HG03135 (cell line): ENCODE data around the gene LIPA.
"Not testable (repeated sequence)": the region's sequence is repeated elsewhere in the genome, so short reads cannot be mapped to it uniquely, and the experiment has no call there.

Source experiments
- ATAC-seq: cut with Tn5 transposase; IDR thresholded peaks from one replicate; pipeline ENCODE4 v1.9.1; 2021; ENCODE audit warnings: mild to moderate bottlenecking, moderate library complexity; ENCODE audit not compliant: unreplicated experiment

LIPA gene

DNA sequence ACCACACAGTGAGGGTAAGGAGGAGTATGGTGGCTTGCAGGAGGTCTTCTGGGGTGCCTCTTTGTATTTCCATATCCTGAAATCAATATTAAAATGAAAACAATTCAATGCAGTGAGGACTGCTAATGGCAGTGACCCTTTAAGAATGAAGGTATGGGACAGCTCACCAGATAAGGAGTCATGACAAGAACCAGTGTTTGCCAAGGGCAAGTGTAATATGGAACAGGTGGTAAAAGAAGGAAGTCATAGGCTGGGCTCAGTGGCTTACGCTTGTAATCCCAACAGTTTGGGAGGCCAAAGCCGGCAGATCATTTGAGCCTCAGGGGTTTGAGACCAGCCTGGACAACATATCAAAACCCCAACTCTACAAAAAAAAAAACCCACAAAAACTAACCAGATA, 20.0 kb upstream of the LIPA start:
- no peak for ATAC-seq

DNA sequence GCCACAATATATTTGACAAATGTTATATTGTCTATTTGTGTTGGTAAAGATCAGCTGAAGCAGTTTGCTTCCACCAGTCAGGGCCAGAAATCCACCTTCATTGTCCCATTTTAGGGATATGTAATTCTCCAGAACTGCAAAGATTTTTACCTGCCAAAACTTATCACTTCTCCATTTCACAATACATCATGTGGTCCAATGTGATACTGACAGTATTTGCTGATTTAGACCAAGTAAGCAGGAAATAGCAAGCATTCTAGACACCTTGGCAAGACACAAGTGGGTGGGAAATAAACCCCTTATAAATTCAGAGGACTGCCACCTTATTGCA, 18.5 kb upstream of the LIPA start:
- no peak for ATAC-seq

DNA sequence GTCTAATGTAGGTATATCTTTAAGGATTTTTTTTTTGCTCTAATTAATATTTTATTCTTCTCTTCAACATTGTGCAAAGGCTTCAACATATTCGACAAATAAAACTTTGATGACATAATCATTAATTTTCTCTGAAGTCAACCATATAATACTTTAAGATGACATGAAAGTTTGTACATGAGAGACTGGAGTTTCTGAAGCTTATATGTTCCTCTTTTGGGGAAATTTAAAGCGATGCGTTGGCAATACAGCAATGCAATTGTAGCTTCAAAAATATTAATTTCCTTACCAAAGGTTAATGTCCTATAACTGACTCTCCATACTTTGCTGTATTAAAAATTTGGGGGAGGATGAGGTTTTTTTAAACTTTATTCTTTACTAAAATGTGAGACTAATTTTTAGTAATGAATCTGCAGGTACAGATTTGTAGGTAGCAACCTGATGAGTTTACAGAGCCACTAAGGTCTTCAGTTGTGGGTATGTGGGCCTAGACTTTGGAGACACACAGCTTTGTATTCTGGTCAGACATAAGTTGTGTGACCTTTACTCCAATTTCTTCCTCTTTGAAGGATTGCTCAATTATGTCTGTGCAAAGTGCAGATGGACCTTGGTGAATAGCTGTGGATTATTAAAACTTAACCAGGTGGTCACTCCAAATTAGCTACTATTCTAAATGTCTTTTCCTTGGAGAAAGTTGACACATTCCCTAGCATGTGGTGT, 18.0 kb upstream of the LIPA start:
- no peak for ATAC-seq

DNA sequence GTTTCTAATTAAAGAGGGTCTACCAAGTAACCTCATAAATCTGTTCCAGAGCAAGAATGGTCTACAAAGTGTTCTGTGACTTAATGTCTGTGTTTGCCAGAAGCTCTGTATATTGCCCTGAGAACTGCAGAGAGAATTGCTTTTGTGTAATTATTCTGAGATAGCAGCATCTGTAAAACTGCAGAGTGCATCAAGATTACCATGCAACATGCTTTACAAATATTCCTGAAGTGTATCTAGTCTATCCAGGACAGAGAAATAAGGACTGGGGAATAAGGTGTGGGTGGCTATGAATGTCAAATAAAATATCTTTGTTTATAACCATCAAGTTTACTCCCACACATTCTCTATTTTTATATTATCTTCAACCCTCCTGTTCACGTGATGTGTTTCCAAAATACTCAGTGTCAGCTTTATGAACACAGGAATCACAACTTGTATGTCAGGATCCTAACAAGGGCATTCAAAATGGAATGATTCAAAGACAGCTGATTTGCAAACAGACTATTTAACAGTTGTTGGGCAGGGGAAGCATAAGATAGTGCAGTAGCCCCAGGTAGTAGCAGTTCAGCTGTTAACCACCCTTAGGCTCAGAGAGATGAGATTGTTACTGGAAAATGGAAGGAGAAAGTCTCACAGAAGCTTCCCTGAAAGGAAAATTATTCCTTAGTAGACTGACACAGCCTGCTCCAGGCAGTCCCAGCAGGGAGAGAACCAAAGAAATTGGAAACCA, 15.3 kb upstream of the LIPA start:
- no peak for ATAC-seq

DNA sequence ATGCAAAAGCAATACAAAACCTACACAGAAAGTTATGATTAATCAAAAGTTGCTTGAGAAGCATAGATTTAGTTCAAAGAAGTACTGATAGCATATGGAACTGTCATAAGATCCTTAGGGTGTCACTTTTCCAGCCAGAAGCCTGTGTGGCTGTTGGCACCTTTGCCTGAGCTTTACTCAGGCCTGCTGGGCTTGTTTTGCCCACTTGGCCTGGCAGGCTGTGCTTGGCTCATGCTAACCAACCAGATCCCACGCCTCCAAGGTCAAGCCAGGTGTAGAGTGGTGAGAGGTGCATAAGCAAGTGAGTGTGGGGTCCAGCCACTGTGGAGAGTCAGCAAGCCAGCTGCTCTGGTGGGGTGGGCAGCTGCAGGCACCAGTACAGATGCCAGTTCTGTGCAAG, 12.0 kb upstream of the LIPA start:
- ATAC-seq: no peak

DNA sequence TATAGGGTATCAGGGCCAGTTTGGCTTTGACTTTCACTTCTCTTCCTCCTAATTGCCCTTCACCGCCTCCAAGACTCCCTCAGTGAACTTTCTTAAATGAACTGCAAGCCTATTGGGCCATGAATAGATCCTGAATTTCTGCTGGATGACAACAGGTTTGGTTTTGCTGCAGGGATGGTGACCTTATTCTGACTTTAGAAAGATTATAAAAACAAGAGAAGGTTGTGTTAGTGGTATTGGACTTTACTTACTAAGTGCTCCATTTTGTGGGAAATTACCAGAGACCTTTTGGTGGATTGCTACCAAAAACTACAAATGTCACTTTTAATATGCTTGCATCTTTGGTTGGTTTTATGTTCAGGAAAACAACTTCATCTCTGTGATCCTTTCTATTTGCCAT, 11.5 kb upstream of the LIPA start:
- no peak for ATAC-seq

DNA sequence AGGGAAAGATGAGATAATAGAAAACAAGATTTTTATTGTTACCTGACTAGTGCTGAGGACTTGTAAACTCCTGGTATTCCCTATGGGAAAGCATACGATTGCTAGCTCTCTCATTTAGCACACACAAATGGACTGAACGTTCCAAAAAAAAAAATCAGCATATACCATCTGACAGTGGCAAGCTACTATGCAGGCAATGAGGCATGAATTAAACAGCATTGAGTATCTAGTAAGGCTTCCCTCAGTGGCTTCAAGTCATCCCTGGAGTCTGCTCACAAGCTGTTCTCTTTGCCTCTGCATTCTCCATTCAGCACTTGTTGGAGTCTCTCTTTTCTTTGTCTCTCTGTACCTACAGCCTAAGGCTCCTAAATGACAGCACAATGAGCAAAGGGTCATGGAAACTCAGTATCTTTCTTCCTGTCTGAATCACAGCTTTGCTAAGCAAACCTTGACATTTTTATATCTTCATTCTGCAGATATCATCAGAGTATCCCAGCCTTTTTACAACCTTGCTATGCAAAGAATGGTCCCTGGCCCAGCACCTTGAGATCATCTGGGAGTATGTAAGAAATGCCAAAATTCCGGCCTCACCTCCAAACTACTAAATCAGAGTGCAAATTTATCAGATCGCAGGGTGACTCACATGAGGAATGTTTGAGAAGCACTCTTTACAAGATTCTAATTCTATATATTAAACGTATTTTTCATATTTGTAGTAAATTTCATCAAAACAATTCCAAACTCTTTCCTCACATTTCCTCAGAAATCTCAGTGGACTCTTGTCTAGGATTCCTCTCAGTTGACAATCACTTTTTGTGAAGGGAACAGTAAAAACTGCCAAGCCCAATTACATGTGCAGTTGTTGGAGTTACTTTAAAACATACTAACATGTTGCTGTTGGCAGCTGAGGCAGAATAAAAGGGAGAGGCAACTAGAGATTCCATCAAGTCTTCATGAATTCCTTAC, 10.8 kb upstream of the LIPA start:
- ATAC-seq: no peak

DNA sequence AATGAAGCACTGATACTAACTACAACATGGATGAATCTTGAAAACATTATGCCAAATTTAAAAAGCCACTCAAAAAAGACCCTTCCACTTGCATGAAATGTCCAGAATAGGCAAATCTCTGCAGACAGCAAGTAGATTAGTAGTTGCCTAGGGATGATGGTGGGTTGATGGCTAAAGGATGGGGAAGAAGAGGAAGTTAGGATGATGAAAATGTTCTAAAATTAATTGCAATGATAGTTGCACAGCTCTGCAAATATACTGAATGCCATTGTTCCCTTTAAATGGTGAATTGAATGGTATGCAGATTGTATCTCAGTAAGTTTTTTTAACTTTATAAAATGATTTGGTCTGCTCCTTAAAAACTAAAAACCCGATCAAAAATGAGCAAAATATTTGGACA, 7.3 kb upstream of the LIPA start:
- no peak for ATAC-seq

DNA sequence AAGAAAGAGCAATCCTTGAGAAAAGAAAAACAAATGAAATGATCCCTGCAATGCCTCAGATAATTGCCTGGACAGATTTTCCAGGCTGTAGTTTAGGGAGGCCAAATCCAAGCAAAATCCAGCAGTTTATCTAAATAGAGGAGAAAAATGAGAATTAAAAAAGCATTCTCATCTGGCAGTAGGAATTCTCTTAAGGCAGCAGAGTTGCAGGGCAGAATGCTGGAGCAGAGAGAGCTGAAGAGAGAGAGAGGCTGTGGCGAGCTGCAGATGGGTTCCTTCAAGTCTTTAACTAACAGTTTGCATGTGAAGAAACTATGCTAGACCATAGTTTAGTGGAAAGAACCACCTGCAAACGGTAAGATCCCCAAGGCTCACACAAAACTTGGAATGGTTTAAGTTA, 6.0 kb upstream of the LIPA start:
- no peak for ATAC-seq

DNA sequence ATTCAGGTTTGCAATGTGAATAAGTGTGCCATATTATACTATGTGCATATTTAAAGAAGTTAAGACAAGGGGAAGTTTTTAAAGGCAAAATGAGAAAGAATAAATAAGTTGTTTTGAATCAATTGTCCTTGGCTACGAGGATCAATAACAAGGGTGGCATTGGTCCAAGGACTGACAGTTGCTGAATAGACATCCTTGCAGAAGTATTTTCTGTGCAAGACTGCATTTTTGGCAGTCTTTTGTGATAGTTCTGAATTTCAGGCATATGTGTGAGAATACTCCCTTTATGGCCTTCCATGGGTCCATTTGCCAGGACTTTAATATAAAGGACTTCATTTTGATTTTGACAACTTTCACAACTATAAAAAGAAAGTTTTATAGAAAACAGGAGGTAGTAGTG, 5.4 kb upstream of the LIPA start:
- no peak for ATAC-seq

DNA sequence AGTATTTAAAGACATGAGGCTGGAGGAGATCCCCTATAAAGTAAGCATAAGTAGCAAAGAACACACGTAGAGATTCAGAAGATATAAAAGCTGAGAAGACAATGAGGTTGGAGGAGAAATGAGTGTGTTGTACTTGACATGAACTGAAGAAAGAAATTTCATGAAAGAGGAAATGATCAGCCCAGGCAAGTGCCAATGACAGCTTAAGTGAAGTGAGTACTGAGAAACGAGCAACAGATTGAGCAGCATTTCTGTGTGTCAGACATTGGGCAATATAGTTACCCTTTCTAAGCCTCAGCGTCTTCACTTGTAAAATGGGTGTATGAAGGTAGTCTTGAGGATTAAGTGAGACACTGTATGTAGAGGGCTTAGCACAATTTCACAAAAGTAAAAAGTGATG, 4.8 kb upstream of the LIPA start:
- no peak for ATAC-seq

DNA sequence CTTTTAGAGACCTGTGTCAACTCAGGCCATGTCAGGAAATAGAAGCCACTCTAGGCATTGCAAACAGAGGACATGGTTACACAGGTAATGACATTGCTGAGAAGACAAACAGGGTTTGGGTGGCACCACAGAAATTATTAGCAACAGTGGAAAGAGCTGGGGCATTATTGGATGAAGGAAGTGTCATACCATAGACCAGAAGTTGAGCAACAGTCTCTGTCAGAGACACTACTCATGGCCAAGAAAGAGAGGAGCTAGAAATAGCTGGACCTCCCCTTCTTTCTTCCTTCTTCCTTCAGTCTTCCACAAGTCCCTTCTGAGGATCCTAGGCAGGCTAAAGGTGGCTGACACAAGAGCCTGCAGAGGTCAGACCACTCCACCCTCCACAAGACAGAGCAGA, 4.2 kb upstream of the LIPA start:
- no peak for ATAC-seq

DNA sequence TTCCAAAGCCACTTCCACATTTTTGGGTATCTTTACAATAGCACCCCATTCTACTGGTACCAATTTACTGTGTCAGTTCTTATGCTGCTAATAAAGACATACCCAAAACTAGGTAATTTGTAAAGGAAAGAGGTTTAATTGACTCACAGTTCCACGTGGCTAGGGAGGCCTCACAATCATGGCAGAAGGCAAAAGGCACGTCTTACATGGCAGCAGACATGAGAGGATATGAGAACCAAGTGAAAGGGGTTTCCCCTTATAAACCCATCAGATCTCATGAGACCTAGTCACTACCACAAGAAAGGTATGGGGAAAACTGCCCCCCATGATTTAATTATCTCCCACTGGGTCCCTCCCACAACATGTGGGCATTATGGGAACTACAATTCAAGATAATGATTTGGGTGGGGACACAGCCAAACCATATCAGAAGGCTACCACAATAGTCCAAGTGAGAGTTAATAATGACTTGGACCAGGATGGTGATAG, 3.6 kb upstream of the LIPA start:
- not testable (repeated sequence) for ATAC-seq

DNA sequence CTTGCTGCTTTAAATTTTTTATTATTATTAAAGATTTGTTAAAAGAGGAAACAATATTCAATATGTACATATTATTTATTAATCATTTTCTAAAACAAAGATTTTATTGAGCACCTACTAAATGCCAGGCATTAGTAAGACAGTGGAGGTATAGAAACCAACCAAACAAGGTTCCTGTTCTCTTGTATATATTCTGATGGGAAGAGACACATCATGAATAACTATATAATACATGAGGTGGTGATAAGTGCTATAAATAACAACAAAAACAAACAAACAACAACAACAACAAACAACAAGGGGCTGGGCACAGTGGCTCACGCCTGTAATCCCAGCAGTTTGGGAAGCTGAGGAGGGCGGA, 630 bp upstream of the LIPA start:
- ATAC-seq: no peak

DNA sequence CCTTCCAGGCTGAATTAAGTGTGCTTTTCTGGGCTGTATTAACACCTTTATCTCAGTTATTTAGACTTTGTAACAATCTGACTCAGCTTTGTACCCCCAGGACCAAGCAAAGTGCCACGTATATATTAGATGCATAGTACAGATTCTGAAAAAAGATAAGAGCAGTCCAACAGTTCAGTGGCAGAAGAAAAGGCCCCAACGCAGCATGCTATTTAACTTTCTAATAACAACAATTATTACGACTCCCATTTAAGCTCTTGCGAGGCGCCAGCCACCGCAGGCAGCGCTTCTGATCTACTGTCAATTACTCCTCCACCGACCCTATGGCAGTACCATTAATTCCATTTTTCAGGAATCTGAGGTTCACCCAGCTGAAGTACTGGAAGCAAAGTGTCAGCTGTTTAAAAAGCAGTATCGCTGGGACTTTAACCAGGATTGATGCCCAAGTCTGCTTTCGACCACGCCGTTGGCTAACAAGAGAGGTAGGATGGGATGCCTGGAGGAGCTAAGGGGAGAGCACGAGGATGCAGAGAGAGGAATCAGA, 638 bp downstream of the LIPA start:
- ATAC-seq: peak; percentile 3

DNA sequence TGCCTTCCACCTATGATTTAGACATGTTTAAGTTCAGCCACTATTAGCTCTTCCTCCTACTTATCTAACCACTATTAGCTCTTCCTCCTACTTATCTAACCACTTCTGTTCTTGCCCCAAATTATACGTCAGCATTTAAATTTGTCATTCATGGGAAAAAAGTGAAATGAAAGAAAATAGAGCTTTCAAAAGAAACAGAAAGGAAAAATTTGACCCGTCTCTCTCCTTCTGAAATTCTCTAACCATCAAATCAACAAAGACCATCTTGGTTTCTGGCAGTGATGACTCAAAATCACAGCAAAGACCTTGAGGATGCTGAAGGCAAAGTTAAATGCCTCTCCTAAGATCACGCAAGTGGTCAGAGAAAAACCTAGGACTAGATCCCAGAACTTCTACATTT, 2.6 kb downstream of the LIPA start:
- ATAC-seq: no peak

DNA sequence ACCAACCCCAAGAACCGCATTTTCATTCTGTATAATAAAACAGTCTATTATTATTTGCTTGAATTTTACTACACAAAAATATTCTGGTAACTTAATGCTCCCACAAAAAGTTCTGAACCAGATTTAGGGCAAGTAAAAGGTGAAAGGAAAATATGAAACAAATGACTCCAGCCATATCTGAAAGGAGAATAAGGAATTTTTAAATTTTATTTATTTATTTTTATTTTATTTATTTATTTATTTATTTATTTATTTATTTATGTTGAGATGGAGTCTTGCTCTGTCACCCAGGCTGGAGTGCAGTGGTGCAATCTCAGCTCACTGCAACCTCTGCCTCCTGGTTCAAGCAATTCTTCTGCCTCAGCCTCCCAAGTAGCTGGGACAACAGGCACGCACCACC, 4.0 kb downstream of the LIPA start:
- ATAC-seq: not testable (repeated sequence)

DNA sequence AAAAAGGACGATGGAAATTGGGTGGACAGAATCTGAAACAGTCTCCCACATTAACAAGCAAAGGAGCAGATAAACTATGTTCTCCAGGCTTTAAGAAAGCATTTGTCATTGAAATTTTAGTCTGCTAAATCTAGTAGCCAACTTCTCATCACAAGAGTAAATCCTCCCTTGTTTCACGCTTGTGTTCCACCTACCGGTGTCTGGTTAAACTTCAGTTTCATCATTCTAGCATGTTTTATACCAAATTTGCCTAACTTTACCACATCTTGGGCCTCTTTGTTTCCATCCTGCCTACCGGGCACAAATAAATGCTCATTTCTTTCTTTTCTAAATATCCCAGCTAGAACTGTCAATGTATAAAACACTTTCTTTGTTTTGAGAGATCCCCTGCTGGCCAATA, 5.8 kb downstream of the LIPA start:
- no peak for ATAC-seq

DNA sequence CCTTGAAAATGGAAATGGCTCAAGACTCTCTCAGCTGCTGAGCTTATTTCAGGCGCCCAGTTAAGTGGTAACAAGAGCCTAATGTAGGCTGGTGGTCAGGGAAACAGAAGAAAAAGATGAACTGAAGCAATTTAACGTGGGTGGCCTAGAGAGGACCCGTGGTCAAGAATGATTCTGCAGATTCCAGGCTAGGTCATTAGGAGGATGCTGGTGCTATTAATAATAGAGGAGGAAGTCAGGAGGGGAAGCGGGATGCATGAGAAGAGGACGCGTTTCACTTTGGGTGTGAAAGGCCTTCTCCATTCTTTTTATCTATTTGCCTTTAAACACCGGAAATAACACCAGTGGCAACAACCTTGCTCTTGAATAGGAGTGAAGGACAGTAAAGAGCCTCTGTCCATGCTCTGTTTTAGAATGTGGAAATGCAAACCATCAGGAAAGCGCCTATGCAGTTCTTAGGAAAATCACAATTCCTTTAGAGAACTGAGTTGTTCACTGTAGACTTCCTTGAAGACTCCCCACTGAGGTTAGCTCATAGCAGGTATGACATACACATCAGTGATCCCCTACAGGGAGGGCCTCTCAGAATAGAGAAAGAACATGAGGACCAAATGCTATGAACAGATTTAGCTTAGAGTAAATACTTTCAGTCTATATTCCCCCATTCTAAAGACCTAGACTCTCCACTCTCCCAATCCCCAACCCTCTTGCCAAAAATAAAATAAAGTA, 8.6 kb downstream of the LIPA start:
- ATAC-seq: no peak

DNA sequence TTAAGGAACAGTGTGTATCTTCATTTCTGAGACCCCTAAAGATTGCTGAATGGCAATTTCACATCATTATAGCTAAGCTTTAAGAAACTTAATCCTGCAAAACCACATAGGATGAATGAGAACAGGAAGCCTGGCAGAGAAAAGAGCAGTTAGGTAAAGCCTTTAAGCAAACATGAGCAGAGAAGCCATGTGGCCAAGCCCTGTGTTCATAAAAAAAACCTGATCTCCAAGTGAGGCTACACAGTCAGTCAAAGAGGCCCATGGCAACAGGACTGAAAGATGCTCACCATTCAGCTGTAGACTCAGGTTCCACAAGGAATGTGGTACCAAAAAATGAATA, 9.3 kb downstream of the LIPA start:
- ATAC-seq: no peak
